Transverse colon (tissue), 4 donors: ENCODE measurements around the gene FGF6.

Source experiments
- CTCF ChIP-seq, 5 experiments: fragments of 200-600 bp in 3 of 5; fragments of 450-650 bp in 2 of 5; sonication (generic) in 3 of 5; IDR thresholded peaks; 1 replicate in 2 of 5; 2 replicates in 3 of 5; pipeline ENCODE4 v1.5.1; 2016 to 2017; ENCODE audit warnings: antibody characterized with exemption in 5 of 5, inconsistent platforms in 3 of 5, mild to moderate bottlenecking in 2 of 5, moderate library complexity in 1 of 5
- POLR2AphosphoS5 ChIP-seq, 3 donors: sonication (generic); formaldehyde crosslinking; IDR thresholded peaks; one replicate each; pipeline ENCODE4 v1.6.1; 2016; ENCODE audit warnings: antibody characterized with exemption in 3 of 3

DNA sequence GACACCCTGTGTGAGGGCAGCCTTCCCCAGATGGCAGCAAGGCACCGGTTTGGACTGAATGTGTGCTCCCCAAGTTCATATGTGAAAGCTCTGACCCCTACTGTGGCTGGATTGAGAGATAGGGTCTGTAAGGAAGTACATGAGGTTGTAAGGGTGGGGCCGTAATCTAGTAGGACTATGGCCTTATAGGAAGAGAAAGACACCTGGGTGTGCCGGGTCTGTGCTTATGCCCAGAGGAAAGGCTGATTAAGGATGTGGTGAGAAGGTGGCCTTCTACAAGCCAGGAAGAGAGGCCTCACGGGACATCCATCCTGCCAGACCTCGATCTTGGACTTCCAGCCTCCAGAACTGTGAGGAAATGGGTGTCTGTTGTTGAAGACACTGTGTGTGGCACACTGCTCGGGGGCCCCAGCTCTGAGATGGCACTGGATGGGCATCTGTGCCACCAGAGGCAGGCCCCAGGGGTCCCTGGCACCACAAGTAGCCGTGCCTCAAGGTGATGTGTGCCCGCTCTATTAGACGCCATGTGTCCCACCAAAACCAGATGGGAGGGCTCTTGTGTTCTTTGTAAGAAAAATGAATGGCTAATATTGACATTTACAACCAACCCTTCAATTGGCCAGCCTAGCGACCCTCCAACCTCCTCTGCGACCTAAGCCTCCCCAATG is 22.0 kb downstream of the FGF6 start:
- TF ChIP-seq CTCF (IDR thresholded peaks at IDR 0.05) (no peak), POLR2AphosphoS5 (IDR thresholded peaks at IDR 0.05) (no peak)
